Measurements from ENCODE around the gene ULK2.

ULK2 gene

DNA sequence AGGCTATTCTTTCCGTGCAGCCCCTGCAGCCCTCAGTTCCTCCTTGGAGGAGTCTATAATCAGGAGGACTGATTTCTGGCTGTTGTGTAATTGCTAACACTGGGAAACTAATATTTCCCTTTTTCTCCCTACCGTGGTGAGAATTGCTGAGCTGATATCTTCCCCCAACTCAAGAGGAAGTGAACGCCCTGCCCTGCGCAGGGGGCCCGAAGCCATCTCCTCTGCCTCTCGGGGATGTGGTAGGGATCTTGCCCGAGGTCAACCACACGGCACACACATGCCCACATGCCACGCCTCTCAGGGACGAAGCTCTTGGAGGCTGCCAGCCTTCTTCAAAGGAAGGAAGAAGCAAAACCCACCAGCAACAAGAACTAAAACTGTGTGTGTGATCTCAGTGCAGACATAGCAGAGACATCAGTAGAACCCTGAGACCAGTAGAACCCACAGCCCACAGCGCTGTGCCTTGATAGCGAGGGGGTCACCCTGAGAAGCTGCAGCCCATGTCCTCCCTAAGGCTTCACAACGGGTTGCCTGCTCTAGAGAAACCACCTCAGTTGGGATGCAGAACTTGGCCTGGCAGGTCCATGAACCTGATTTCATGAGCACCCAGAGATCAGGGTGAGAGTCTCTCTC, 8.9 kb upstream of the ULK2 start:
- no peak for ATAC-seq
- TF ChIP-seq, protein P1, sequence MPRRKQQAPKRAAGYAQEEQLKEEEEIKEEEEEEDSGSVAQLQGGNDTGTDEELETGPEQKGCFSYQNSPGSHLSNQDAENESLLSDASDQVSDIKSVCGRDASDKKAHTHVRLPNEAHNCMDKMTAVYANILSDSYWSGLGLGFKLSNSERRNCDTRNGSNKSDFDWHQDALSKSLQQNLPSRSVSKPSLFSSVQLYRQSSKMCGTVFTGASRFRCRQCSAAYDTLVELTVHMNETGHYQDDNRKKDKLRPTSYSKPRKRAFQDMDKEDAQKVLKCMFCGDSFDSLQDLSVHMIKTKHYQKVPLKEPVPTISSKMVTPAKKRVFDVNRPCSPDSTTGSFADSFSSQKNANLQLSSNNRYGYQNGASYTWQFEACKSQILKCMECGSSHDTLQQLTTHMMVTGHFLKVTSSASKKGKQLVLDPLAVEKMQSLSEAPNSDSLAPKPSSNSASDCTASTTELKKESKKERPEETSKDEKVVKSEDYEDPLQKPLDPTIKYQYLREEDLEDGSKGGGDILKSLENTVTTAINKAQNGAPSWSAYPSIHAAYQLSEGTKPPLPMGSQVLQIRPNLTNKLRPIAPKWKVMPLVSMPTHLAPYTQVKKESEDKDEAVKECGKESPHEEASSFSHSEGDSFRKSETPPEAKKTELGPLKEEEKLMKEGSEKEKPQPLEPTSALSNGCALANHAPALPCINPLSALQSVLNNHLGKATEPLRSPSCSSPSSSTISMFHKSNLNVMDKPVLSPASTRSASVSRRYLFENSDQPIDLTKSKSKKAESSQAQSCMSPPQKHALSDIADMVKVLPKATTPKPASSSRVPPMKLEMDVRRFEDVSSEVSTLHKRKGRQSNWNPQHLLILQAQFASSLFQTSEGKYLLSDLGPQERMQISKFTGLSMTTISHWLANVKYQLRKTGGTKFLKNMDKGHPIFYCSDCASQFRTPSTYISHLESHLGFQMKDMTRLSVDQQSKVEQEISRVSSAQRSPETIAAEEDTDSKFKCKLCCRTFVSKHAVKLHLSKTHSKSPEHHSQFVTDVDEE (CRISPR knock-in tag; IDR thresholded peaks at IDR 0.05), result no peak
- TF ChIP-seq ARNTL (CRISPR knock-in tag; IDR thresholded peaks at IDR 0.05; ENCODE audit: borderline replicate concordance, low read depth) (no peak), TCF4 (CRISPR knock-in tag; IDR thresholded peaks at IDR 0.05; ENCODE audit: borderline replicate concordance) (no peak), ESRRG (CRISPR knock-in tag; IDR thresholded peaks at IDR 0.05) (no peak), CSDC2 (CRISPR knock-in tag; IDR thresholded peaks at IDR 0.05) (no peak), GLIS3 (CRISPR knock-in tag; IDR thresholded peaks at IDR 0.05) (no peak), ZC3H10 (CRISPR knock-in tag; IDR thresholded peaks at IDR 0.05) (no peak), ZFP3 (CRISPR knock-in tag; IDR thresholded peaks at IDR 0.05) (no peak), PPARA (CRISPR knock-in tag; IDR thresholded peaks at IDR 0.05; ENCODE audit: borderline replicate concordance) (no peak), ZNF565 (CRISPR knock-in tag; conservative IDR thresholded peaks at IDR 0.05; ENCODE audit: low read depth) (no peak), ISL1 (CRISPR knock-in tag; IDR thresholded peaks at IDR 0.05) (no peak)
- TF ChIP-seq, protein P2, sequence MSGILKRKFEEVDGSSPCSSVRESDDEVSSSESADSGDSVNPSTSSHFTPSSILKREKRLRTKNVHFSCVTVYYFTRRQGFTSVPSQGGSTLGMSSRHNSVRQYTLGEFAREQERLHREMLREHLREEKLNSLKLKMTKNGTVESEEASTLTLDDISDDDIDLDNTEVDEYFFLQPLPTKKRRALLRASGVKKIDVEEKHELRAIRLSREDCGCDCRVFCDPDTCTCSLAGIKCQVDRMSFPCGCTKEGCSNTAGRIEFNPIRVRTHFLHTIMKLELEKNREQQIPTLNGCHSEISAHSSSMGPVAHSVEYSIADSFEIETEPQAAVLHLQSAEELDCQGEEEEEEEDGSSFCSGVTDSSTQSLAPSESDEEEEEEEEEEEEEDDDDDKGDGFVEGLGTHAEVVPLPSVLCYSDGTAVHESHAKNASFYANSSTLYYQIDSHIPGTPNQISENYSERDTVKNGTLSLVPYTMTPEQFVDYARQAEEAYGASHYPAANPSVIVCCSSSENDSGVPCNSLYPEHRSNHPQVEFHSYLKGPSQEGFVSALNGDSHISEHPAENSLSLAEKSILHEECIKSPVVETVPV (CRISPR knock-in tag; IDR thresholded peaks at IDR 0.05), result no peak
- TF ChIP-seq, protein P3, sequence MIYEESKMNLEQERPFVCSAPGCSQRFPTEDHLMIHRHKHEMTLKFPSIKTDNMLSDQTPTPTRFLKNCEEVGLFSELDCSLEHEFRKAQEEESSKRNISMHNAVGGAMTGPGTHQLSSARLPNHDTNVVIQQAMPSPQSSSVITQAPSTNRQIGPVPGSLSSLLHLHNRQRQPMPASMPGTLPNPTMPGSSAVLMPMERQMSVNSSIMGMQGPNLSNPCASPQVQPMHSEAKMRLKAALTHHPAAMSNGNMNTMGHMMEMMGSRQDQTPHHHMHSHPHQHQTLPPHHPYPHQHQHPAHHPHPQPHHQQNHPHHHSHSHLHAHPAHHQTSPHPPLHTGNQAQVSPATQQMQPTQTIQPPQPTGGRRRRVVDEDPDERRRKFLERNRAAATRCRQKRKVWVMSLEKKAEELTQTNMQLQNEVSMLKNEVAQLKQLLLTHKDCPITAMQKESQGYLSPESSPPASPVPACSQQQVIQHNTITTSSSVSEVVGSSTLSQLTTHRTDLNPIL (CRISPR knock-in tag; IDR thresholded peaks at IDR 0.05; ENCODE audit: low read depth), result no peak

DNA sequence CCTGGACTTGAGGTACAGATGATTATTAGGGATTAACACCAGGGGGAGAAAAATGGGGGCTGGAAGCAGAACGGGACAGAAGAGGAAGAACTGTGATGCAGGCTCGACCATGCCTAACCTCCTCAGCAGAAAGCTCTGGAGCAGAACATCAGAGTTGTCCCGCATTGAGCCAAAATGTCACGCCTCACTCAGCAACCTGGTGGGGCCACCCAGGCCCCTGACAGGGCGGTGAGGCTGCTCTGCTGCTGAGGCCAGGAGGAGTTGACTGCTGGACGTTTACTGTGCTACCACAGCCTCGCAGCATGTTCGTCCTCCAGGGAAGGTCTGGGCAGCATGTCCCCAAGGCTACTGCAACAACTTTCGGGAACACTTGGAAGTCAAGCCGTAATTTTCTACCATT, 6.5 kb upstream of the ULK2 start:
- TF ChIP-seq, protein P2 (CRISPR knock-in tag; IDR thresholded peaks at IDR 0.05), result no peak
- no peak for TF ChIP-seq BACH2 (CRISPR knock-in tag; IDR thresholded peaks at IDR 0.05; ENCODE audit: borderline replicate concordance)
- no peak for TF ChIP-seq TCF4 (CRISPR knock-in tag; IDR thresholded peaks at IDR 0.05; ENCODE audit: borderline replicate concordance)
- TF ChIP-seq, protein P3 (CRISPR knock-in tag; IDR thresholded peaks at IDR 0.05; ENCODE audit: low read depth), result no peak
- TF ChIP-seq ZFP3 (CRISPR knock-in tag; IDR thresholded peaks at IDR 0.05), result no peak
- TF ChIP-seq, protein P4, sequence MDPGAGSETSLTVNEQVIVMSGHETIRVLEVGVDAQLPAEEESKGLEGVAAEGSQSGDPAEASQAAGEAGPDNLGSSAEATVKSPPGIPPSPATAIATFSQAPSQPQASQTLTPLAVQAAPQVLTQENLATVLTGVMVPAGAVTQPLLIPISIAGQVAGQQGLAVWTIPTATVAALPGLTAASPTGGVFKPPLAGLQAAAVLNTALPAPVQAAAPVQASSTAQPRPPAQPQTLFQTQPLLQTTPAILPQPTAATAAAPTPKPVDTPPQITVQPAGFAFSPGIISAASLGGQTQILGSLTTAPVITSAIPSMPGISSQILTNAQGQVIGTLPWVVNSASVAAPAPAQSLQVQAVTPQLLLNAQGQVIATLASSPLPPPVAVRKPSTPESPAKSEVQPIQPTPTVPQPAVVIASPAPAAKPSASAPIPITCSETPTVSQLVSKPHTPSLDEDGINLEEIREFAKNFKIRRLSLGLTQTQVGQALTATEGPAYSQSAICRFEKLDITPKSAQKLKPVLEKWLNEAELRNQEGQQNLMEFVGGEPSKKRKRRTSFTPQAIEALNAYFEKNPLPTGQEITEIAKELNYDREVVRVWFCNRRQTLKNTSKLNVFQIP (CRISPR knock-in tag; IDR thresholded peaks at IDR 0.05; ENCODE audit: borderline replicate concordance, low read depth), result no peak
- no peak for TF ChIP-seq ZNF70 (CRISPR knock-in tag; IDR thresholded peaks at IDR 0.05)
- TF ChIP-seq GLIS3 (CRISPR knock-in tag; IDR thresholded peaks at IDR 0.05), result no peak
- TF ChIP-seq, protein P5, sequence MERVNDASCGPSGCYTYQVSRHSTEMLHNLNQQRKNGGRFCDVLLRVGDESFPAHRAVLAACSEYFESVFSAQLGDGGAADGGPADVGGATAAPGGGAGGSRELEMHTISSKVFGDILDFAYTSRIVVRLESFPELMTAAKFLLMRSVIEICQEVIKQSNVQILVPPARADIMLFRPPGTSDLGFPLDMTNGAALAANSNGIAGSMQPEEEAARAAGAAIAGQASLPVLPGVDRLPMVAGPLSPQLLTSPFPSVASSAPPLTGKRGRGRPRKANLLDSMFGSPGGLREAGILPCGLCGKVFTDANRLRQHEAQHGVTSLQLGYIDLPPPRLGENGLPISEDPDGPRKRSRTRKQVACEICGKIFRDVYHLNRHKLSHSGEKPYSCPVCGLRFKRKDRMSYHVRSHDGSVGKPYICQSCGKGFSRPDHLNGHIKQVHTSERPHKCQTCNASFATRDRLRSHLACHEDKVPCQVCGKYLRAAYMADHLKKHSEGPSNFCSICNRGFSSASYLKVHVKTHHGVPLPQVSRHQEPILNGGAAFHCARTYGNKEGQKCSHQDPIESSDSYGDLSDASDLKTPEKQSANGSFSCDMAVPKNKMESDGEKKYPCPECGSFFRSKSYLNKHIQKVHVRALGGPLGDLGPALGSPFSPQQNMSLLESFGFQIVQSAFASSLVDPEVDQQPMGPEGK (CRISPR knock-in tag; IDR thresholded peaks at IDR 0.05; ENCODE audit: borderline replicate concordance), result no peak
- TF ChIP-seq CSDC2 (CRISPR knock-in tag; IDR thresholded peaks at IDR 0.05), result no peak
- no peak for TF ChIP-seq ARNTL (CRISPR knock-in tag; IDR thresholded peaks at IDR 0.05; ENCODE audit: borderline replicate concordance, low read depth)
- no peak for TF ChIP-seq PPARA (CRISPR knock-in tag; IDR thresholded peaks at IDR 0.05; ENCODE audit: borderline replicate concordance)
- TF ChIP-seq TOX (CRISPR knock-in tag; IDR thresholded peaks at IDR 0.05; ENCODE audit: borderline replicate concordance), result no peak
- no peak for TF ChIP-seq ESRRG (CRISPR knock-in tag; IDR thresholded peaks at IDR 0.05)
- ATAC-seq, result no peak

Data from SK-N-SH treated with all-trans-retinoic acid at 6 μM for 48 hours (cell line).